Measurements from ENCODE around the gene TRNAU1AP.
A peak's percentile ranks its signal among the peaks of the same experiment; 100 is the strongest.

Gene TRNAU1AP

GRCh38 chr1:28577738-28578536, 25.1 kb downstream of the TRNAU1AP start:
- Histone ChIP-seq H3K4me3 (ENCODE audit: low read length, poor library complexity, severe bottlenecking) (peak overlapping the region; percentile 91), H3K4me1 (ENCODE audit: insufficient read depth, low read length, poor library complexity, severe bottlenecking) (peaks cover 22% of the 10 kb centered on the region), H3K9ac (ENCODE audit: low read depth, low read length, poor library complexity, severe bottlenecking) (no peak overlapping the region), H2AFZ (ENCODE audit: low read length) (no peak overlapping the region), H3K9me2 (replicated peaks; ENCODE audit: low read depth, low read length) (no peaks in the 10 kb centered on the region), H3K79me2 (ENCODE audit: insufficient read depth, low read length) (peaks cover 51% of the 10 kb centered on the region), H3K4me2 (ENCODE audit: low read depth, low read length, poor library complexity, severe bottlenecking) (peak overlapping the region; percentile 93), H3K9me3 (ENCODE audit: insufficient read depth, low read depth, low read length) (no peaks in the 10 kb centered on the region), H3K36me3 (ENCODE audit: insufficient read depth, low read length) (peaks cover 35% of the 10 kb centered on the region), H4K20me1 (ENCODE audit: insufficient read depth, low read length, poor library complexity, severe bottlenecking) (peaks cover 43% of the 10 kb centered on the region), H3K27me3 (ENCODE audit: insufficient read depth, low read length, poor library complexity, severe bottlenecking) (peaks cover 4% of the 10 kb centered on the region), H3F3A (ENCODE audit: low read depth) (peaks cover 10% of the 10 kb centered on the region; the same call in 1 of the 2 replicates)
- TF ChIP-seq EZH2phosphoT487 (IDR thresholded peaks at IDR 0.05; ENCODE audit: borderline replicate concordance), result no peak
- TF ChIP-seq CTCF (conservative IDR thresholded peaks at IDR 0.05; ENCODE audit: low read length), result no peak

- Histone ChIP-seq H4K20me1 (ENCODE audit: insufficient read depth, low read length, poor library complexity, severe bottlenecking) (peaks cover 43% of the 10 kb centered on the region), H3K4me3 (ENCODE audit: low read length, poor library complexity, severe bottlenecking) (peak overlapping the region; percentile 91), H3F3A (ENCODE audit: low read depth) (peaks cover 10% of the 10 kb centered on the region; the same call in 1 of the 2 replicates), H3K9me3 (ENCODE audit: insufficient read depth, low read depth, low read length) (no peaks in the 10 kb centered on the region), H3K36me3 (ENCODE audit: insufficient read depth, low read length) (peaks cover 35% of the 10 kb centered on the region), H3K4me1 (ENCODE audit: insufficient read depth, low read length, poor library complexity, severe bottlenecking) (peaks cover 22% of the 10 kb centered on the region), H3K27me3 (ENCODE audit: insufficient read depth, low read length, poor library complexity, severe bottlenecking) (peaks cover 4% of the 10 kb centered on the region), H3K4me2 (ENCODE audit: low read depth, low read length, poor library complexity, severe bottlenecking) (peak overlapping the region; percentile 93), H2AFZ (ENCODE audit: low read length) (no peak overlapping the region), H3K9ac (ENCODE audit: low read depth, low read length, poor library complexity, severe bottlenecking) (peak overlapping the region; percentile 95), H3K9me2 (replicated peaks; ENCODE audit: low read depth, low read length) (no peaks in the 10 kb centered on the region), H3K79me2 (ENCODE audit: insufficient read depth, low read length) (peaks cover 51% of the 10 kb centered on the region)
- TF ChIP-seq EZH2phosphoT487 (IDR thresholded peaks at IDR 0.05; ENCODE audit: borderline replicate concordance), result no peak
Observed at GRCh38 chr1:28578696-28579218, 25.9 kb downstream of the TRNAU1AP start.

- Histone ChIP-seq H2AFZ (ENCODE audit: low read length) (no peak overlapping the region), H3F3A (ENCODE audit: low read depth) (peaks cover 10% of the 10 kb centered on the region; the same call in 1 of the 2 replicates), H3K36me3 (ENCODE audit: insufficient read depth, low read length) (peaks cover 35% of the 10 kb centered on the region), H3K4me3 (ENCODE audit: low read length, poor library complexity, severe bottlenecking) (peak overlapping the region; percentile 91), H4K20me1 (ENCODE audit: insufficient read depth, low read length, poor library complexity, severe bottlenecking) (peaks cover 43% of the 10 kb centered on the region), H3K9me3 (ENCODE audit: insufficient read depth, low read depth, low read length) (no peaks in the 10 kb centered on the region), H3K4me1 (ENCODE audit: insufficient read depth, low read length, poor library complexity, severe bottlenecking) (peaks cover 22% of the 10 kb centered on the region), H3K27me3 (ENCODE audit: insufficient read depth, low read length, poor library complexity, severe bottlenecking) (peaks cover 4% of the 10 kb centered on the region), H3K9me2 (replicated peaks; ENCODE audit: low read depth, low read length) (no peaks in the 10 kb centered on the region), H3K79me2 (ENCODE audit: insufficient read depth, low read length) (peaks cover 51% of the 10 kb centered on the region), H3K4me2 (ENCODE audit: low read depth, low read length, poor library complexity, severe bottlenecking) (peak overlapping the region; percentile 93), H3K9ac (ENCODE audit: low read depth, low read length, poor library complexity, severe bottlenecking) (peak overlapping the region; percentile 95)
- TF ChIP-seq CTCF (conservative IDR thresholded peaks at IDR 0.05; ENCODE audit: low read length) (no peak), EZH2phosphoT487 (IDR thresholded peaks at IDR 0.05; ENCODE audit: borderline replicate concordance) (no peak)
Observed at GRCh38 chr1:28579401-28579800, 26.5 kb downstream of the TRNAU1AP start.
